ENCODE results near the gene ANKRD44.
"Not testable (repeated sequence)": the region's sequence is repeated elsewhere in the genome, so short reads cannot be mapped to it uniquely, and the experiment has no call there.

The ANKRD44 gene

DNA sequence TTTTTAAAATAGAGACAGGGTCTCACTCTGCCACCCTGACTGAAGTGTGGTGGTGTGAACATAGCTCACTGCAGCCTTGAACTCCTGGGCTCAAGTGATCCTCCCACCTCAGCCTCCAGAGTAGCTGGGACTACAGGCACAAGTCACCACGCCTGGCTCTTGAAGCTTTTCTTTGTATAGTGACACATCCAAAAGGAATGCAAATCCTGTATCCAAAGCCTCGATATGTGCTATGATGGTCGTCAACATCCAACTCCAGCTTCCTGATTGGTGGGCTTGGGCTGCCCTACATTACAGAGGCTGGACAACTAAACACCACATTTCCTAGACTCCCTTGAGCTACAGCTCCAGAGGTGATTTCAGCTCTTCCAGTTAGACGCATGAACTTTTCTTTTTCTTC, 282.4 kb downstream of the ANKRD44 start:
- DNase-seq (ENCODE audit: low read depth), result peak; percentile 26

DNA sequence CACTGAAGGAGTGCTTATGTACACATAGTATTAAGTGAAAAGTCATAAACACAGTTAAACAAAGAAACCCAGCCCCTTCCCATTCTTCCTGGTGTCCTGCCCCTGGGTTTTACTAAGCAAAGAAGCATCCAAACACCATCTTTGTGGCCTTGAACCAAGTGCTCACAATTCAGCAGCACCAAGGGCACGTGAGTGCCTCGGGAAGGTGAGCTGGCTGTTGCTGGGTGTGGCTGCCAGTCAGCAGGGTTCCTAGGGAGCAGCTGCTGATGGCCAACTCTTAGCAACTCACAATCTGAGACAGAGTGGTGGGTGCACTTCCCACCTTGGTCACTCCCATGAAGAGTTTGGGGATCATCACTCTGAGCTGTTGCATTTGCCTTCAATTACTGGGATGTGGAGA, 286.4 kb downstream of the ANKRD44 start:
- no peak for DNase-seq (ENCODE audit: low read depth)

DNA sequence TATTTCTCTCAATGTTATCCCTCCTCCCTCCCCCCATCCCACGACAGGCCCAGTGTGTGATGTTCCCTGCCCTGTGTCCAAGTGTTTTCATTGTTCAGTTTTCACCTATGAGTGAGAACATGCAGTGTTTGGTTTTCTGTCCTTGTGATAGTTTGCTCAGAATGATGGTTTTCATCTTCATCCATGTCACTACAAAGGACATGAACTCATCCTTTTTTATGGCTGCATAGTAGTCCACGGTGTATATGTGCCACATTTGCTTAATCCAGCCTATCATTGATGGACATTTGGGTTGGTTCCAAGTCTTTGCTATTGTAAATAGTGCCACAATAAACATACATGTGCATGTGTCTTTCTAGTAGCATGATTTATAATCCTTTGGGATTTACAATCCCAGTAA, 289.7 kb downstream of the ANKRD44 start:
- not testable (repeated sequence) for DNase-seq (ENCODE audit: low read depth)

DNA sequence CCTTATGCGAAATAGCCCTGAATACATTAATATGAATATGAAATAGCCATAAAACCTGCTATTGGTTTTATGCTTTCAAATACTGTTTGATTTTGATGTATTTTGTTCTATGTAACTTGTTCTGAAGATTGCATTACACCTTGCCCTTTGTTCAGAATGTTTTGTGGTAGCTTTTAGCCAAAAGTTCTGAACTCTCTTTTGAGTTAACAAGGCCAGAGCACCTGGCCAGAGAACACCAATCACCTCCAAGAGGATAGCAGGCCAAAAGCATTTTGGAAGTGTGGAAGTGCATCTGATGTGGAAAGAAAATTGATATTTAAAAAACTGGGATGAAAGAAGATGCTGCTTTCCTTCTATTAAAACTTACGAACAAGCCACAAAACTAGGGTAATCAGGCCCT, 297.5 kb downstream of the ANKRD44 start:
- DNase-seq (ENCODE audit: low read depth), result no peak

DNA sequence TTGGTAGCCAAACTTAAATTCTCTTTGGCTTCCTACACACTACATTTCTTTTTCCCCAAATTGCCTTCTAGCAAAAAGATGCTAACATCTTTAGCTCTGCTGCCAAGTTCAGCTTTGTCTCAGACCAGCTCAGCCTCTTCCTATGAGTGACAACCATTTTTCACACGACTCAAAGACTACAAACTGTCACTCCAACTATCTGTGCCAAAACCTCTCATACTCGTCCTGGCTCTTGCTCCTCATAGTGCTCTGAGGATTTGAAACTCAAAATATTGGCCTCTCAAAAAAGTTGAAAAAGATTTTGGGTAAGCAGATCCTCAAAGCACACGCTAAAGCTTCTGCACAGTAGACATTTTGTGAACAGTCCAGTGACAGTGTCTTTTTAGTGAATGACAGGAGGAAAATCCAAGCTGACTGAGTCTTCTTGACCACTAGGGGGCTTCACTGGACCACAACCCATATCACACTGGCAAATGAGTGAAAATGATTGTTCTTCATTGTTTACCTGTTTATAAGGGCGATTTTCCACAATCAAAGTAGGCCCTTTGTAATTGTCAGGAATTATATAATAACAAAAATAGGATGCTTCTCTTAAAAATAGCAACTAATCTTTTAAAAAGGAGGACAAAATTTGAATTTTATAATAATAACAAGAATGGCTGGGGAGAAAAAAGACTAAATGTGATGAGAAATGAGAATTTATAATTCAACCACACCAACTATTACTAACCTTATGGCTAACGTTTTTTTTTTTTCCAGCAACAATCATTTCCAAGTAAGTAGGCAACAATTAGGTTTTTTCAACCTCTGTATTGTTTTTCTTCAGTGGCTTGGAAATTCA, 298.6 kb downstream of the ANKRD44 start:
- DNase-seq (ENCODE audit: low read depth), result peak; percentile 35

DNA sequence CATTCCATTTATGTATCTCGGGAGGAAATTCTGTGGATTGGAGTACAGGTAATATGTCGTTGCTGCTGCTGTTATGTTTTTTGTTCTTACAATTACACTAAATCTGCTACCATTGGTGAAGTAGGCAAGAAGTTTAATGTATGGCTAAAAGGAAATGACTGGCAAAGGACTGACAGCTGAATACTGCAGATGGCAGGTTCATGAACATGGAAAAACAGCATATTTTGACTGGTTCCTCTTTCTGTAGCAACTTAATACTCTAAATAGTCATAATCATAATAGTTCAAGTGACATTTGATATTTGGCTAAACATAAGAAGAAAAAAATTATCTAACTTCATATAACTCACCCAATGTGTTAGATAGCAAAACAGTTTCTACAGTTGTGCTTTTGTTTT, 299.6 kb downstream of the ANKRD44 start:
- DNase-seq (ENCODE audit: low read depth), result no peak

DNA sequence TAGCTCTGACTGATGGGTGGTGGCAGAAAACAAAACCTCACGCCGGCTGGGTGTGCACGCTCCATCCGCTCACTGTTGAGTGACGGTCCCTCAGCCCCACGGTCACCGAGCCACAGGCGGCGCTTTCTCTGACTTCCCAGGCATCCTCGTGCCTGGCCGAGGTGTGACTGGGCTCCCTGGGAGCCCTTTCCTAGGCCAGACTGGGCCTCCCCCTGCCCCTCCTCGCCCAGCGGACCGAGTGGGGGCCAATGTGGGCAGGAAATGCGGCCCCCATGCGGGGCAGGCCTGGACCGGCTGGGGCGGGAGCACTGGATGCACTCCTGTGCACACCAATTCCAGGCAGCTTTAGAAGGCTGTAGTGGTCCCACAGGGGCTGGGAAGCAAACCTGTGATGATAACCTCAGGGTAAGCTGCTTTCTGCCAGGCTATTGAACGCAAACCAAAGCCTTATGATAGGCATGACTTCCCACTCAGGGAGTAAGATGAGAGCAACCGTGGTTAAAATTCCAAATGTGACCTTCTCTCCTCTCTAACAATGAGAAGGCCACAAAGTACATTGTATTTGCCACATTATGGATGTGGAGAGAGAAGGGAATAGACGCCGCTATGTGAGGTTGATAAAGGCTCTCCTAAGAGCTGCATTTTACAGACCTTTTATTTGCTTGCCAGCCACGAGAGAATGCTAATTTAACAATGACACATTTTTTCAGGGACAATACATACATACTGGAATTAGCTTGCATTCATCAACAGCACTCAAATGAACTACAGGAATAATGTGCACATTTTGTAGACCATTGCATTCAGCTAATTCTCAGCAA, 300.2 kb downstream of the ANKRD44 start:
- no peak for DNase-seq (ENCODE audit: low read depth)

DNA sequence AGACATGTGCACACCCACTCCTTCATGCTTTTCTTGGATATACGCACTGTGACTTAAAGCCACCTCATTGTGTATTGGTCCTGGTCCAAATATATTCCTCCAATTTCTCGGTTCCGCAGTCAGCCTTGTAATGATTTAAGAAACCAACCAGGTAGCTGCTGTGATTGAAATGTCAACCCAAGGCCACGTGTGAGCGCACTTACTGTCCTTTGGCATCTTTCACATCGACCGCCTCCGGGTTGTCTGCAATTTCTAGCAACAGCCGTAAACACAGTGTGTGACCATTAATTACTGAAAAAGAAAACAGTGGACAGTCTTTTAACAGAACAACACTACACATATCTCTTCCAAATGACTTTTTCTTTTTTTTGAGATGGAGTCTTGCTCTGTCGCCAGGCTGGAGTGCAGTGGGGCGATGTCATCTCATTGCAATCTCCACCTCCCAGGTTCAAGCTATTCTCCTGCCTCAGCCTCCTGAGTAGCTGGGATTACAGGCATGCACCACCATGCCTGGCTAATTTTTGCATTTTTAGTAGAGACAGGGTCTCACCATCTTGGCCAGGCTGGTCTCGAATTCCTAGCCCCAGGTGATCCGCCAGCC, 301.7 kb downstream of the ANKRD44 start:
- DNase-seq (ENCODE audit: low read depth), result not testable (repeated sequence)

DNA sequence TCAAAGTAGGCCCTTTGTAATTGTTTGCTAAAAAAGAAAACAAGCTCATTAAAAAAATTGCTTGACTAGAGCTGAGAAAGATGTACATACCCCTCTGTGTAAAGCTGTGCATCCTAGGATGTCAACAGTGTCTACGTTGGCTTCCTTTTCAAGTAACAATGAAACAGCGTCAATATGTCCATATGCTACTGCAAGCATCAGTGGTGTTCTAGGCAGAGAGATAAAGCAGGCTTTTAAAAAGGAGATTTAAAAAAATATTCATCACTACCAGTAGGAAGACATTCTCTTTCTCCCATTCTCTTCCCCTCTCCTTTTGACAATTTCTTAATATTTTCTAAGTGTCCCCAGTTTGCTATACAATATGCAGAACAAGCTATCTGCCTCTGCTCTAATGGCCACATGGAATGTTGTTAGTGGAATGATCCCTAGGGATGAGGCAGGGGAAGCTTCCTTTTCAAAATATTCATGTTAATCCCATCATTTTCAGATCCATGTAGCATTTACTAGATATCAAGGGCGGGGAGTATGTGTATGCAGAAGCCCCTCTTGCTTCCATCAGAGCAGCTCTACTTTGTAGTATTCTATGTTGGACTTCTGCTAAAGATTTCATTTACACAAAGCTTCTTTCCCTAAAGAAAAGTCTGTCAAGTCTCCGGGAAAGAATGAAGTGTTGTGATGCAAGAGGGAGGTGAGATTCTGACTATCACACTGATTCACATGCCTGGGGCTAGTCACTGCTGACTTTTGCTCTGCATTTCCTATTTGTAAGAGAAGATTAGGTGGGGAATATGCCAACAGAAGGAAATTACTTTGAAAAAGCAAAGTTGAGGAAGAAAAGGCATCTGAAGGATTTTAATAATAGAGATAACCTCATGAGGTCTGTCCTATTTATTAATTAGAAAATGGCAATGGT, 302.6 kb downstream of the ANKRD44 start:
- peak; percentile 6 for DNase-seq (ENCODE audit: low read depth)

DNA sequence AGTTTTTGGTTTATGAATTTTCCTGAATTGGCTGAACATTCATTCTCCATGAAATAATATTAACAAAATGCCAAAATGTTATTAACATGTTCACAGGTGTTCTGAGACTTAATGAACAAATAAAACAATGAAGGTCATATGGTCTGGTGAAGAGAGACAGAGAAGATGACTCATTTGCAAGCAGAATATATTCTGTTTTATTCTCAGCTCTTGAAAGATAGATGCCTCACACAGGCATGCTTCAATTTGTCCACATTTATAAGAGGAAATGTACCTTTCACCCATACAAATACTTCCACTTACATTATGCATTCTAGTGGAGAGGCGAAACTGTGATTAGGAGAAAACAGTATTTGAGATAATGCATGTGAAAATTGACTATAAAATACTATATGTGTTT, 308.7 kb downstream of the ANKRD44 start:
- DNase-seq (ENCODE audit: low read depth), result no peak

DNA sequence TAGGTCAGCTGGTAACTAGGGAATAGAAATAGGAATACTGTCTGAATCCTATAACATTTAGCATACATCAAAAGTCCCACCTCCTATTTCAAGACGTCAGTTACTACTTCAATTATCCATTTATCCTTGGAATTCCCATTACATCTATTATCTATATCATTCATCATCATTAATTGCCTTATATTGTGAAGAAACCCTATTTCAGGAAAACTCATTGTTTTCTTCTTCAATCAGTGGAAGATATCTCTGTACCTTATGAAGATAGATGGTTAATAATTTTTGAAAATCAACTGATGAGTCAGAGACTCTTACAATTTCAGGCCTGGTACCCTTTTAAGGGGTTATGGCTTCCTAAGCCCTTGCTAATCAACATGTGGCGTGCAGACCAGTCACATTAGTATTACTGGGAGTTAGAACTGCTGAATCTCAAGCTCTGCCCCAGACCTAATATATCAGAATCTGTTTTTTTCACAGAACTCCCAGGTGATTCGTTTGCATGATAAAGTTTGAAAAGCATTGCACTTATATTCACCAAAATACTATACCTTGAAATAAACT, 314.7 kb downstream of the ANKRD44 start:
- no peak for DNase-seq (ENCODE audit: low read depth)

DNA sequence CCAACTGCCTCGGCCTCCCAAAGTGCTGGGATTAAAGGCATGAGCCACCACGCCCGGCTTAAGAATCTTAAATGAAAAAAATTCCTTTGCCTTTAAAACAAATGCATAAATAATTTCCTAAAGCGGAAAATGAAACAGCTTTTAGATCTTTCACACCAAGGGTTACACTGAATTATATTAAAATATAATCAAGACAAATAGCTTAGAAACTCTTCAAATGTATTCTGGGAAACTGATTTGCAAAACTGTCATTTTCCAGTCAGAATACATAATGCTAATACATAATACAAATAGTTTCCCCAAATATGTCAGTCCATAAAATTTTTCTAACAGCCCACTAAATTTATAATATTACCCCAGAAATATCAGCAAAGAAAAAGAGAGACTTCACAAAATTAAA, 315.8 kb downstream of the ANKRD44 start:
- DNase-seq (ENCODE audit: low read depth), result no peak

DNA sequence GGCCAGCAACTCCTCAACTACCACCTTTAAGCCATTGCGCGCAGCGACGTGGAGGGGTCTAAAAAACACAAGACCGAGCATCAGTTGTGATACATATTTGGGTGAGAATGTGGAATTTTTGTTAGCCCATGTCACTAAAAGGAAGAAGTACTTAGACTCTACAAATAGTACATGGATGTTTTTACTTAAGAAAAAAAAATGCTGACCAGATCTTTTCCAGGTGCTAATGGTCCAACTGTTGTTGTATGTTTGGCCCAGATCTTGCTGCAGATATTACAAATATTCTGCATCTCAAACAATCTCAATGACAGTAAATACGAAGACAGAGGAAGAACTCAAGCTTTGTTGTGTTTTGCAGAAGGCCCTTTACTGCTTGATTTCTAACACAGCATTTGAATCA, 317.0 kb downstream of the ANKRD44 start:
- no peak for DNase-seq (ENCODE audit: low read depth)

DNA sequence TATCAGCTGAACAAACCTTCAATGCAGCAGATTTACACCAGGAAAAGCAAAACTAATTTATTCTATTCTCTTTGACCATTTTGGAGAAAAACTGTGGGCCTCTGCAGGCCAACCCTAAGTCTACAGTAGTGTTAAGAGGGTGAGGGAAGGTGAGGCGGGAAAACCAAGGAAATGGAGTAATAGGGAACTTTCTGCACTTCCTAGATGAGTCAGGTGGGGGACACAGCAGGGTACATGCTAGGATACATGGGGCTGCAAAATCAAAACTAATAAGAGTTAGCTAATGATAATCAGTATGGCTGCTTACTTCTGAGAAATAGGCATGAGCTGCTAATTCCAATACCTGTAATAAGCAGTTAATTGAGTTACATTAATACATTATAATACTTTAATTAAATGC, 318.1 kb downstream of the ANKRD44 start:
- DNase-seq (ENCODE audit: low read depth), result no peak

DNA sequence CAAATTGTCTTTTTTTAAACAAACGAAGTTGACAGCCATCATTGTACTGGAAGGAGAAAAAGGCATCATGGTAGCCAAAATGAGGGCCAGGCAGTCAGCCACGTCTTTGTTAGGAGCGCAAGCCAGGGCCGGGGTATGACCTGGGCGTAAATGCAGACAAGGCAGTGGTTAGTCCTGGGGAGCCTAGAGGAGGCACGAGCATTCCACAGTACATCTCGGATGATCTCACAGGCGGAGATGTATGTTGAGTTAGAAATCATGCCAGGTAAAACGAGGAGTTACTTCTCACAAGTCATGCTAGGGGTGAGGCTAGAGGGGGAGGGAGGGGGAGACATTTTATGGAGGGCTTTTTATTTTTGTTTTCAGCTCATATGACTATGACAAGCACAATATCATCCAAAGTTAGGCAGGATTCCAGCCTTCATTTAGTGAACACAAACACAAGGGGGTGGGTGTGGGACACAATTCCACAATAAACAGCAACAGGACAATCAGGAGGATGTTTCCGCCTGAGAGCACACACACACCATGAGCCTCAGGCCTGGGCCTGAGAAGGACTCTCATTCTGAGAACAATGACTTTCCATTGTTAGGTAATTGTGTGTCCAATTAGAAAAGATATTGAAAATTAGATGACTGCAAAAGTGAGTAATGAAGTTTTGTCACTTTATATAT, 319.7 kb downstream of the ANKRD44 start:
- DNase-seq (ENCODE audit: low read depth), result no peak

DNA sequence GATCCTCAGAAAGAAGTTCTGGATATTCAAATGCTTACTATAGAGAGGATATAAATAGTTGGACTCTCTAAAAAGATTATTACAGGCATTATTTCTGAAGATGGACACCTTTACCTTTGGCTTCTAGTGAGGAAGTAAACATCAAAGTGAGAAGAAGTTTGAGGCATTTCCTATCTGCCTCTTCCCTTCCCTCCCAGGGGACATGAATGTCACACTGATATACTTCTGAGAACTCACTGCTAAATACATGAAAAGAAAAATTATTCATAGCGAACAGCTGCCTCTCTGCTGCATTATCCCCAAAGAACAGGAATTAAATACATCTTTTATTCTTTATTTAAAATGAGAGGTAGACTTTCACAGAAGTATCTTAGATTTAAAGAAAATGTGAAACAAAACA, 320.5 kb downstream of the ANKRD44 start:
- DNase-seq (ENCODE audit: low read depth), result no peak

DNA sequence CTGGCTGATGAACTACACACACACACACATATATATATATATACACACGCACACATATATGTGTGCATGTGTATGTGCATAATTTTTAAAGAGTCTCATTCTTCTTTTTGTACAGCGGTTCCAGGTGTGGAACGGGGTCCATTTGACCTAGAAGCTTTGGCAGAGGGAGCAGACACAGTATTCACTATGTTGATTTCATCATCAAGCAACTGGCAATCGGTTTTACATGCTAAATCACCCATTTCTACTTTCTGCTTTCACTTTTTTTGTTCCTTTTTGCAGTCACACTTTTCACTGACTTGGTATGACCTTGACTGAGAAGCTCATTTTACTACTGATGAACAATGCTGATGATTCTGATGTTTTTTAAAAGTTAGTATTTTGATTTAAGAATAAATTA, 321.1 kb downstream of the ANKRD44 start:
- no peak for DNase-seq (ENCODE audit: low read depth)

DNA sequence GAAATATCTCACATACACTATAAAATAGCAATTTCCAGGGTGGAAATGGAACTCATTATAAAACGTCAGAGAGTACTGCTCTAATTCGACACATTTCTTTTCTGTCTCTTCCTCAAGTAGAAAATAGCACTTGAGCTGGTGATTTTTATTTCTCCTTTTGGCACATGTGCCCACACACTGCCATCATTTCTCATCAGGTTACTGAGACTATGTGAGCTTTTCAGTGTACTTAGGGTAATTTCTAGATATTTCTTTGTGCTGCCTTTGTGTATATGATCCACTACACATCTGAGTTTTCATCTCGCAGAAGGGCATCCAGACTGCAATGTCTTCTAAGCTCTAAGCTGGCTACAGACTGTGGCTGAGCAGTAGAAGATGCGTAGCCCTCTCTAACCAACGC, 321.9 kb downstream of the ANKRD44 start:
- no peak for DNase-seq (ENCODE audit: low read depth)

DNA sequence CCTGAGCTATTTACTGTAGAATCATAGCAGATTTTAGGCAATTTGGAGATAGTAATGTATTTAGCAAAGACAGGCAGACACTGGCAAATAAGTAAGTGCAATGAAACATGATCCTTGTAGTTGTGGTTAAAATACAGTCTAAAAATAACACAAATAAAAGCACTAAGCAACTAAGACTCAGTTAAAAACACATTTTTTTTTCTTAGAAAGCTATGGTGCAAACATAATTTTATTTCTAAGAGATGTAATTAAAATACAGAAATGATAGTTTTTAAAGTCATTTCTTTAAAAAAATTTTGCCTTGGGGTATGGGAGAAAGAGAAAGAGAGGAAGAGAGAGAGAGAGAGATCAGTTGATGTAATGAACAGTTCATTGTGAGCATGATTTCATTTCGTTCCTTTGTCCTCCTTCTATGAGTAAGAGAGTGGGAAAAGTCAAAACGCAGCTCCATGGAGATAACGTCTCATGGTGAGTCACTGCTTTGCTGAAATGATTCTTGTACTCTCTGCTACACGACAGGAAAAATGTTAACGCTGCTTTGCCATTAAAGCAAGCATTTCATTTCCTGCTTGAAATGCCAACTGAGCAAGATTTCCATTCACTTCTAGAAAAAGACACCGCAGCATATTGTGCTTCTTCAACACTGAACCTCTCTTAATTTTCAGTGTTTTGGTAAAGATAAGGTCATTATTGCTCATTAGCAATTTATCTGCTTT, 322.8 kb downstream of the ANKRD44 start:
- peak; percentile 93 for DNase-seq (ENCODE audit: low read depth)

DNA sequence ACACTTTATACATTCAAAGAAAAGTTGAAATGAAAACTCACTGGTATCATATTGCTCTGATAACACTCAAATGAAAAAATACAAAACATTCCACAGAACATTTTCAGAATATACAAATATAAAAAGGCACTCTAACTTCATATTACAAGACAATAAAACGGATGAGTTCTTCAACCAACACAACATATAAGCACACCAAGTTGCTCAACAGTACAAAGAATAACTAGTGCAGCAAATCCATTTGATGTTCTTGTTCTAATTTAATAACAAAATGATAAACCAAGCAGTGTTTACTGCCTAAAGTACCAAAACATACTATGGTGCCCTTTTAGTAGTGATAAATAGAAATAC, 323.3 kb downstream of the ANKRD44 start:
- DNase-seq (ENCODE audit: low read depth), result peak; percentile 6

Measured in fibroblast of the conjunctiva (primary cell).